ENCODE data around the gene TRAPPC3L.

DNA sequence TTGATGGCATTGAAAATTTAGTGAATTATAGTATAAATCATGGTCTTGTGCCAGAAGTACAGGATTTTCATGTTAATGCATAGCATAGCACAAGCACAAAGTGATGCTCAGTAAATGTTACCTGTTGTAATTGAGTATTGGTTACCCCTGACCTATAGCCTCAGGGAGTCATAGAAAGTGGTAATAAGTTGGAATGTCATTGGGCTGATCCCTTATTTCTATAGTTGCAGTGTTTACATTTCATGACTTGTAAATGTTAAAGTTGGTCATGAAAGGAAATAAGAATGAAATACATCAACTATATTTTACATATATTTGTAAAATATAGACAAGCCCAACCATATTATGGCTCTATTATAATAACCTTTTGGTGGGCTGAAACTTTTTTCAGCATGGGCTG is 32.9 kb upstream of the TRAPPC3L start:
- TF ChIP-seq, protein P1, sequence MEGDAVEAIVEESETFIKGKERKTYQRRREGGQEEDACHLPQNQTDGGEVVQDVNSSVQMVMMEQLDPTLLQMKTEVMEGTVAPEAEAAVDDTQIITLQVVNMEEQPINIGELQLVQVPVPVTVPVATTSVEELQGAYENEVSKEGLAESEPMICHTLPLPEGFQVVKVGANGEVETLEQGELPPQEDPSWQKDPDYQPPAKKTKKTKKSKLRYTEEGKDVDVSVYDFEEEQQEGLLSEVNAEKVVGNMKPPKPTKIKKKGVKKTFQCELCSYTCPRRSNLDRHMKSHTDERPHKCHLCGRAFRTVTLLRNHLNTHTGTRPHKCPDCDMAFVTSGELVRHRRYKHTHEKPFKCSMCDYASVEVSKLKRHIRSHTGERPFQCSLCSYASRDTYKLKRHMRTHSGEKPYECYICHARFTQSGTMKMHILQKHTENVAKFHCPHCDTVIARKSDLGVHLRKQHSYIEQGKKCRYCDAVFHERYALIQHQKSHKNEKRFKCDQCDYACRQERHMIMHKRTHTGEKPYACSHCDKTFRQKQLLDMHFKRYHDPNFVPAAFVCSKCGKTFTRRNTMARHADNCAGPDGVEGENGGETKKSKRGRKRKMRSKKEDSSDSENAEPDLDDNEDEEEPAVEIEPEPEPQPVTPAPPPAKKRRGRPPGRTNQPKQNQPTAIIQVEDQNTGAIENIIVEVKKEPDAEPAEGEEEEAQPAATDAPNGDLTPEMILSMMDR (IDR thresholded peaks at IDR 0.05 in 8 of 11, conservative IDR thresholded peaks at IDR 0.05 in 3 of 11) = no peak
- TF ChIP-seq POLR2AphosphoS5 (IDR thresholded peaks at IDR 0.05) = no peak
